HL-60/S4 treated with retinoic acid at 250 ng/mL for 4 days and 3 days (cell line): ENCODE data around the gene ANO6.

Source experiments
- in situ Hi-C: fragments of 300-500 bp; cut with MboI; formaldehyde crosslinking; loops from 2 replicates; pipeline ENCODE4 v1.7.0; 2022; ENCODE audit warnings: low sequenced_read_pairs

Gene ANO6

GRCh38 chr12:45336762-45337596, 121.1 kb downstream of the ANO6 start:
- in situ Hi-C loops = no loop called here

GRCh38 chr12:45337835-45338234, 121.9 kb downstream of the ANO6 start:
- in situ Hi-C loops = no loop called here

- in situ Hi-C loops = no loop called here
Measured at GRCh38 chr12:45338272-45338671, 122.4 kb downstream of the ANO6 start.

GRCh38 chr12:45339035-45339434, 123.1 kb downstream of the ANO6 start:
- in situ Hi-C loops = no loop called here

- in situ Hi-C loops = no loop called here
Measured at GRCh38 chr12:45342171-45342570, 126.3 kb downstream of the ANO6 start.

- in situ Hi-C loops = no loop called here
Measured at GRCh38 chr12:45342848-45343247, 127.0 kb downstream of the ANO6 start.

GRCh38 chr12:45343269-45344051, 127.6 kb downstream of the ANO6 start:
- in situ Hi-C loops = no loop called here

- in situ Hi-C loops = no loop called here
Measured at GRCh38 chr12:45348311-45348710, 132.4 kb downstream of the ANO6 start.

GRCh38 chr12:45348986-45349385, 133.1 kb downstream of the ANO6 start:
- in situ Hi-C loops = no loop called here

GRCh38 chr12:45349916-45350315, 134.0 kb downstream of the ANO6 start:
- in situ Hi-C loops = no loop called here

- in situ Hi-C loops = no loop called here
Measured at GRCh38 chr12:45350861-45351260, 135.0 kb downstream of the ANO6 start.

GRCh38 chr12:45351921-45352670, 136.2 kb downstream of the ANO6 start:
- in situ Hi-C loops = no loop called here

GRCh38 chr12:45353944-45354343, 138.0 kb downstream of the ANO6 start:
- in situ Hi-C loops = no loop called here

- in situ Hi-C loops = no loop called here
Measured at GRCh38 chr12:45354399-45354798, 138.5 kb downstream of the ANO6 start.

GRCh38 chr12:45355730-45356129, 139.8 kb downstream of the ANO6 start:
- in situ Hi-C loops = no loop called here

- in situ Hi-C loops = no loop called here
Measured at GRCh38 chr12:45356822-45357538, 141.1 kb downstream of the ANO6 start.

- in situ Hi-C loops = no loop called here
Measured at GRCh38 chr12:45357539-45358417, 141.9 kb downstream of the ANO6 start.

GRCh38 chr12:45362291-45362690, 146.4 kb downstream of the ANO6 start:
- in situ Hi-C loops = no loop called here

- in situ Hi-C loops = no loop called here
Measured at GRCh38 chr12:45363903-45364302, 148.0 kb downstream of the ANO6 start.
